Thyroid gland (tissue), 4 donors: Measurements from ENCODE around the gene KCTD5.
"Not testable (repeated sequence)": the region's sequence is repeated elsewhere in the genome, so short reads cannot be mapped to it uniquely, and the experiment has no call there.

Source experiments
- POLR2A ChIP-seq, 2 donors: fragments of 450-650 bp; IDR thresholded peaks; one replicate each; pipeline ENCODE4 v1.6.1; 2017; ENCODE audit warnings: antibody characterized with exemption in 2 of 2, mild to moderate bottlenecking in 2 of 2, moderate library complexity in 1 of 2
- TF ChIP-seq, protein P1 (sequence below), 6 experiments: fragments of 200-600 bp in 3 of 6; fragments of 450-650 bp in 3 of 6; sonication (generic) in 3 of 6; IDR thresholded peaks; one replicate each; pipeline ENCODE4 v1.5.1; 2016 to 2019; ENCODE audit warnings: antibody characterized with exemption in 6 of 6, mild to moderate bottlenecking in 2 of 6, inconsistent platforms in 1 of 6, moderate library complexity in 1 of 6

GRCh38 chr16:2654949-2655348 is 27.4 kb upstream of the KCTD5 start:
- TF ChIP-seq, protein P1, sequence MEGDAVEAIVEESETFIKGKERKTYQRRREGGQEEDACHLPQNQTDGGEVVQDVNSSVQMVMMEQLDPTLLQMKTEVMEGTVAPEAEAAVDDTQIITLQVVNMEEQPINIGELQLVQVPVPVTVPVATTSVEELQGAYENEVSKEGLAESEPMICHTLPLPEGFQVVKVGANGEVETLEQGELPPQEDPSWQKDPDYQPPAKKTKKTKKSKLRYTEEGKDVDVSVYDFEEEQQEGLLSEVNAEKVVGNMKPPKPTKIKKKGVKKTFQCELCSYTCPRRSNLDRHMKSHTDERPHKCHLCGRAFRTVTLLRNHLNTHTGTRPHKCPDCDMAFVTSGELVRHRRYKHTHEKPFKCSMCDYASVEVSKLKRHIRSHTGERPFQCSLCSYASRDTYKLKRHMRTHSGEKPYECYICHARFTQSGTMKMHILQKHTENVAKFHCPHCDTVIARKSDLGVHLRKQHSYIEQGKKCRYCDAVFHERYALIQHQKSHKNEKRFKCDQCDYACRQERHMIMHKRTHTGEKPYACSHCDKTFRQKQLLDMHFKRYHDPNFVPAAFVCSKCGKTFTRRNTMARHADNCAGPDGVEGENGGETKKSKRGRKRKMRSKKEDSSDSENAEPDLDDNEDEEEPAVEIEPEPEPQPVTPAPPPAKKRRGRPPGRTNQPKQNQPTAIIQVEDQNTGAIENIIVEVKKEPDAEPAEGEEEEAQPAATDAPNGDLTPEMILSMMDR (IDR thresholded peaks at IDR 0.05): not testable (repeated sequence)
- not testable (repeated sequence) for TF ChIP-seq POLR2A (IDR thresholded peaks at IDR 0.05)
